DND-41 (cell line): ENCODE results near the gene MOK.

Source experiments
- EZH2 ChIP-seq: IDR thresholded peaks from 3 replicates; pipeline ENCODE4 v1.6.1; 2012; ENCODE audit warnings: borderline replicate concordance, low read depth, mild to moderate bottlenecking, moderate library complexity, low read length, inconsistent platforms; ENCODE audit not compliant: severe bottlenecking
- TF ChIP-seq, protein P1 (sequence below): IDR thresholded peaks from 2 replicates; pipeline ENCODE4 v1.5.1; 2012; ENCODE audit warnings: borderline replicate concordance, low read length, moderate library complexity, mild to moderate bottlenecking; ENCODE audit not compliant: poor library complexity, severe bottlenecking; ENCODE audit errors: extremely low read depth

DNA sequence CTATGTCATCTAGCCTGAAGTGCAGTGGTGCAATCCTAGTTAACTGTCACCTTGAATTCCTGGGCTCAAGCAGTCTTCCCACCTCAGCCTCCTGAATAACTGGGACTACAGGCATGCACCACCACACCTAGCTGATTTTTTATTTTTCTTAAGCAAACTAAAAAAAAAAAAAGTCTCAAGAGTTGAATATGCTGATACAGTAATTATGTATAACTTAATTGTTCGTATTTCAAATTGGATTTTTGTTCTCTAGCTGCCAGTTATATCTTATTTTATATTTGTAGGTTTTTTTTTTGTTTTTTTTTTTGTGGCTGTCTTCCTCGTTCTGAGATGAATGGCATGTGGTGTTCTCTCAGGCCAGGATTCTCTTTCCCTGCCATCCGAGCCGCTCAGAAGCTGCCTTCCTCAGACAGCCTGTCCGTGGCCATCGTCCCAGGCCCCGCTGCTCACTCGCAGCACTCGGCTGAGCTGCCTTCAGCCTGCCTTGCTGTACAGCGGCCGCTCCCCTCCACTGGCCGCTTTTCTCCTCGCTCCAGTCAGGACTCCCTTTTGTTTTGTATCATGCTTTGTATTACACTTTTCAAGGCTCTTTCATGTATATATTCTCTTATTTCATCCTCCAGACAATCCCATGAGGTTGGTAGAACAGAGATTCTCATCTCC lies 112.0 kb downstream of the MOK start:
- TF ChIP-seq EZH2, result no peak
- TF ChIP-seq, protein P1, sequence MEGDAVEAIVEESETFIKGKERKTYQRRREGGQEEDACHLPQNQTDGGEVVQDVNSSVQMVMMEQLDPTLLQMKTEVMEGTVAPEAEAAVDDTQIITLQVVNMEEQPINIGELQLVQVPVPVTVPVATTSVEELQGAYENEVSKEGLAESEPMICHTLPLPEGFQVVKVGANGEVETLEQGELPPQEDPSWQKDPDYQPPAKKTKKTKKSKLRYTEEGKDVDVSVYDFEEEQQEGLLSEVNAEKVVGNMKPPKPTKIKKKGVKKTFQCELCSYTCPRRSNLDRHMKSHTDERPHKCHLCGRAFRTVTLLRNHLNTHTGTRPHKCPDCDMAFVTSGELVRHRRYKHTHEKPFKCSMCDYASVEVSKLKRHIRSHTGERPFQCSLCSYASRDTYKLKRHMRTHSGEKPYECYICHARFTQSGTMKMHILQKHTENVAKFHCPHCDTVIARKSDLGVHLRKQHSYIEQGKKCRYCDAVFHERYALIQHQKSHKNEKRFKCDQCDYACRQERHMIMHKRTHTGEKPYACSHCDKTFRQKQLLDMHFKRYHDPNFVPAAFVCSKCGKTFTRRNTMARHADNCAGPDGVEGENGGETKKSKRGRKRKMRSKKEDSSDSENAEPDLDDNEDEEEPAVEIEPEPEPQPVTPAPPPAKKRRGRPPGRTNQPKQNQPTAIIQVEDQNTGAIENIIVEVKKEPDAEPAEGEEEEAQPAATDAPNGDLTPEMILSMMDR, result no peak
